A673 (cell line): Measurements from ENCODE around the gene RBM34. TPM values are rescaled to one million over a fixed set of nuclear protein-coding genes. Genes with fewer than 3 reads are reported as not detected.

Experiments
- BruUV-seq: library from RNA; stranded (reverse); fragments of 400-500 nt; replicated peaks from 2 replicates; lab custom pipeline; 2021; lab: Mats Ljungman, UMichigan
- CTCF ChIA-PET: fragments of 300-600 bp; sonication (Branson Sonifier 250); formaldehyde crosslinking; loops from one replicate; lab custom pipeline; 2022; ENCODE audit warnings: antibody characterized with exemption; lab: Charles Lee
- POLR2A ChIA-PET: fragments of 300-600 bp; sonication (Branson Sonifier 250); formaldehyde crosslinking; loops from one replicate; lab custom pipeline; 2022; ENCODE audit warnings: antibody characterized with exemption; ENCODE audit not compliant: low non-redundant PET; lab: Charles Lee
- DNase-seq: peaks from one replicate; pipeline ENCODE4 v3.0.0-alpha.2; 2015; ENCODE audit warnings: low spot score
- H3K27ac ChIP-seq: fragments of 200-600 bp; sonication (generic); 2 replicates; pipeline ENCODE4 v1.5.1; 2016; ENCODE audit warnings: mixed run types, low read depth, mild to moderate bottlenecking, mixed read lengths, antibody characterized with exemption, low read length; ENCODE audit not compliant: poor library complexity, severe bottlenecking
- H3K27me3 ChIP-seq: fragments of 200-600 bp; sonication (generic); replicated peaks from 2 replicates; pipeline ENCODE4 v1.6.1; 2017; ENCODE audit warnings: mixed run types, low read depth, mild to moderate bottlenecking, mixed read lengths, antibody characterized with exemption, low read length; ENCODE audit not compliant: insufficient read depth, poor library complexity
- H3K36me3 ChIP-seq: fragments of 200-600 bp; sonication (generic); 2 replicates; pipeline ENCODE4 v1.6.1; 2016; ENCODE audit warnings: mixed run types, mild to moderate bottlenecking, mixed read lengths, antibody characterized with exemption, low read length; ENCODE audit not compliant: insufficient read depth, poor library complexity, severe bottlenecking
- H3K4me1 ChIP-seq: fragments of 200-600 bp; sonication (generic); 2 replicates; pipeline ENCODE4 v1.6.1; 2017; ENCODE audit warnings: mixed run types, mild to moderate bottlenecking, mixed read lengths, antibody characterized with exemption, low read length; ENCODE audit not compliant: insufficient read depth, poor library complexity, severe bottlenecking
- H3K4me3 ChIP-seq: fragments of 200-600 bp; sonication (generic); 2 replicates; pipeline ENCODE4 v1.5.1; 2016; ENCODE audit warnings: low read depth, mixed run types, mild to moderate bottlenecking, mixed read lengths, low read length; ENCODE audit not compliant: poor library complexity, severe bottlenecking
- H3K9me3 ChIP-seq: fragments of 200-600 bp; sonication (generic); 2 replicates; pipeline ENCODE4 v1.6.1; 2016; ENCODE audit warnings: mixed run types, low read depth, mild to moderate bottlenecking, mixed read lengths, antibody characterized with exemption, low read length; ENCODE audit not compliant: poor library complexity, severe bottlenecking
- EZH2 ChIP-seq: fragments of 200-600 bp; sonication (generic); IDR thresholded peaks from 2 replicates; pipeline ENCODE4 v1.6.1; 2017; ENCODE audit warnings: borderline replicate concordance, low read depth, mild to moderate bottlenecking, mixed read lengths, antibody characterized with exemption, low read length; ENCODE audit not compliant: poor library complexity, severe bottlenecking
- intact Hi-C: fragments of 100-400 bp; cut with micrococcal nuclease; formaldehyde crosslinking; loops from one replicate; pipeline ENCODE4 v1.10.0; 2022; ENCODE audit not compliant: unreplicated experiment
- total RNA-seq: library from RNA; stranded (reverse); gene quantifications from 2 replicates; pipeline ENCODE4 v1.2.3, GENCODE V29; 2021
- TF ChIP-seq, protein P1 (sequence below): fragments of 300-800, 200-600 bp; sonication (generic); conservative IDR thresholded peaks from 2 replicates; pipeline ENCODE4 v1.5.1; 2017; ENCODE audit warnings: low read depth, mild to moderate bottlenecking, antibody characterized with exemption, low read length, moderate library complexity, mixed read lengths

Gene RBM34
- total RNA-seq, 1 experiment from 2014 or later: 69.4 TPM

DNA sequence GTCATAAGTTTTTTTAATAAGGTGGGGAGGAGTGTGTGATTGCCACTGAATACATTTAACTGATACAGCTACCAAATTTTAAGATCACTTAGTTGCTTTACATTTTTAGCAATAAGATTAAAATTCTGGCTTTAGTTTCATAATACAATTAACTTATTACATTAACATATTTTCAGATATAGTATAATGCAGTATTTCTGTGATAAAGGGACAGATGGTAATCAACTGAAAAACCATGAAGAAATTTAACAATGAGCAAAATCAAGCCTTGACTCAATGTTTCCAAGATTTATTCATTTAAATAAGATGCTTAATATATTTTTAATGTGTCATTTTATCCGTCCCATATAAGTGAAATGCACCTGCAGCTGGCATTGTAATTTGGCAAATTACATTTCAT lies 36.4 kb downstream of the RBM34 start:
- BruUV-seq: no TSS peak
- POLR2A ChIA-PET: no interaction called here
- no peaks in the 10 kb centered on the region for H3K9me3 ChIP-seq
- H3K4me3 ChIP-seq: no peak overlapping the region
- CTCF ChIA-PET: no interaction called here
- H3K27ac ChIP-seq: no peak overlapping the region
- intact Hi-C loops: no loop called here
- no peak for DNase-seq
- H3K36me3 ChIP-seq: peaks cover 12% of the 10 kb centered on the region
- H3K4me1 ChIP-seq: no peaks in the 10 kb centered on the region
- H3K27me3 ChIP-seq: no peaks in the 10 kb centered on the region
- TF ChIP-seq, protein P1, sequence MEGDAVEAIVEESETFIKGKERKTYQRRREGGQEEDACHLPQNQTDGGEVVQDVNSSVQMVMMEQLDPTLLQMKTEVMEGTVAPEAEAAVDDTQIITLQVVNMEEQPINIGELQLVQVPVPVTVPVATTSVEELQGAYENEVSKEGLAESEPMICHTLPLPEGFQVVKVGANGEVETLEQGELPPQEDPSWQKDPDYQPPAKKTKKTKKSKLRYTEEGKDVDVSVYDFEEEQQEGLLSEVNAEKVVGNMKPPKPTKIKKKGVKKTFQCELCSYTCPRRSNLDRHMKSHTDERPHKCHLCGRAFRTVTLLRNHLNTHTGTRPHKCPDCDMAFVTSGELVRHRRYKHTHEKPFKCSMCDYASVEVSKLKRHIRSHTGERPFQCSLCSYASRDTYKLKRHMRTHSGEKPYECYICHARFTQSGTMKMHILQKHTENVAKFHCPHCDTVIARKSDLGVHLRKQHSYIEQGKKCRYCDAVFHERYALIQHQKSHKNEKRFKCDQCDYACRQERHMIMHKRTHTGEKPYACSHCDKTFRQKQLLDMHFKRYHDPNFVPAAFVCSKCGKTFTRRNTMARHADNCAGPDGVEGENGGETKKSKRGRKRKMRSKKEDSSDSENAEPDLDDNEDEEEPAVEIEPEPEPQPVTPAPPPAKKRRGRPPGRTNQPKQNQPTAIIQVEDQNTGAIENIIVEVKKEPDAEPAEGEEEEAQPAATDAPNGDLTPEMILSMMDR: no peak
- TF ChIP-seq EZH2: no peak

DNA sequence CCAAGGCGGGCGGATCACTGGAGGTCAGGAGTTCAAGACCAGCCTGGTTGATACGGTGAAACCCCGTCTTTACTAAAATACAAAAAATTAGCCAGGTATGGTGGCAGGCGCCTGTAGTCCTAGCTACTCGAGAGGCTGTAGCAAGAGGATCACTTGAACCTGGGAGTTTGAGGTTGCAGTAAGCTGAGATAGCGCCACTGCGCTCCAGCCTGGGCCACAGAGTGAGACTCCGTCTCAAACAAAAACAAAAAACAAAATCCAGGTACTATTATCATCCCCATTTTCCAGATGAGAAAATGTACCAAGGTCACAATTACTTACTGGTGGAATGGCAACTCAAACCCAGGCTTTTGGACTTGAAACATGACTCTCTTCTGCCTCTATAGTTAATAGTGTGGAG lies 36.9 kb downstream of the RBM34 start:
- Histone ChIP-seq H3K4me1 (no peaks in the 10 kb centered on the region), H3K36me3 (peaks cover 16% of the 10 kb centered on the region), H3K4me3 (no peak overlapping the region), H3K9me3 (no peaks in the 10 kb centered on the region), H3K27ac (no peak overlapping the region), H3K27me3 (no peaks in the 10 kb centered on the region)
- BruUV-seq: no TSS peak
- intact Hi-C loops: no loop called here
- ChIA-PET CTCF (no interaction called here), POLR2A (no interaction called here)
- no peak for DNase-seq
- no peak for TF ChIP-seq EZH2
- TF ChIP-seq, protein P1: no peak

DNA sequence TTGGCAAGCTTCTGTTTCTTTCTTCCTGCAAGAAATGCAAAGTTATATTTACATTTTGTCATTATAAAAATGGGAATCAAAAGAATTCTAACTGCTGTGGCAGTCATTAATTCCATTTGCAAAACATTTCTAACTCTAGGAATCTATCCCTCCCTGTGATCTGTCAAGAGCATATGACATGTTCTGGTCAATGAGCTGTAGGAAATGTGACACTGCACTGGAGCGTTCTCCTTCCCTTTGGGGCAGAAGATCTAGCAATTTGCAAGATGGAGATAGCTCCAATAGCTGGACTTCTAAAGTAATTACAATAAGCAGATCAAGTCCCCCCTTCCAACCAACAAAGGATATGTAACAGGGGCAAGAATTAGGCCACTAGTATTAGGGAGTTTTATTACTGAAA lies 38.7 kb downstream of the RBM34 start:
- intact Hi-C loops: no loop called here
- no peak overlapping the region for H3K27ac ChIP-seq
- no peaks in the 10 kb centered on the region for H3K4me1 ChIP-seq
- TF ChIP-seq, protein P1: no peak
- no peak overlapping the region for H3K4me3 ChIP-seq
- H3K36me3 ChIP-seq: peaks cover 34% of the 10 kb centered on the region
- DNase-seq: no peak
- H3K27me3 ChIP-seq: no peaks in the 10 kb centered on the region
- BruUV-seq: no TSS peak
- ChIA-PET CTCF (no interaction called here), POLR2A (no interaction called here)
- H3K9me3 ChIP-seq: no peaks in the 10 kb centered on the region
